ENCODE measurements around the gene AMOT.

Gene AMOT

GRCh38 chrX:112760697-112761096 lies 79.9 kb downstream of the AMOT start:
- no peak for TF ChIP-seq CTCF (IDR thresholded peaks at IDR 0.05; ENCODE audit: low read depth, low read length)
- in situ Hi-C loops (cut with HindIII; ENCODE audit: low sequenced_read_pairs): no loop called here
- no peak for DNase-seq (ENCODE audit: low read depth, low spot score)
- H3K4me3 ChIP-seq (ENCODE audit: low read depth, low read length): no peak overlapping the region

GRCh38 chrX:112759966-112760365 lies 80.7 kb downstream of the AMOT start:
- no peak for DNase-seq (ENCODE audit: low read depth, low spot score)
- no peak for TF ChIP-seq CTCF (IDR thresholded peaks at IDR 0.05; ENCODE audit: low read depth, low read length)

GRCh38 chrX:112759512-112759911 lies 81.1 kb downstream of the AMOT start:
- H3K4me3 ChIP-seq (ENCODE audit: low read depth, low read length): no peak overlapping the region
- no peak for DNase-seq (ENCODE audit: low read depth, low spot score)
- in situ Hi-C loops (cut with HindIII; ENCODE audit: low sequenced_read_pairs): no loop called here
- TF ChIP-seq CTCF (IDR thresholded peaks at IDR 0.05; ENCODE audit: low read depth, low read length): no peak

More at GRCh38 chrX:112759966-112760365, 80.7 kb downstream of the AMOT start:
- in situ Hi-C loops (cut with HindIII; ENCODE audit: low sequenced_read_pairs): no loop called here
- H3K4me3 ChIP-seq (ENCODE audit: low read depth, low read length): no peak overlapping the region

- DNase-seq (ENCODE audit: low read depth, low spot score): no peak
- in situ Hi-C loops (cut with HindIII; ENCODE audit: low sequenced_read_pairs): no loop called here
- no peak for TF ChIP-seq CTCF (IDR thresholded peaks at IDR 0.05; ENCODE audit: low read depth, low read length)
- H3K4me3 ChIP-seq (ENCODE audit: low read depth, low read length): no peak overlapping the region
These were observed 82.7 kb downstream of the AMOT start for GRCh38 chrX:112757946-112758345.

GRCh38 chrX:112753116-112753515 lies 87.5 kb downstream of the AMOT start:
- in situ Hi-C loops (cut with HindIII; ENCODE audit: low sequenced_read_pairs): no loop called here
- DNase-seq (ENCODE audit: low read depth, low spot score): no peak
- H3K4me3 ChIP-seq (ENCODE audit: low read depth, low read length): no peak overlapping the region
- no peak for TF ChIP-seq CTCF (IDR thresholded peaks at IDR 0.05; ENCODE audit: low read depth, low read length)

GRCh38 chrX:112751076-112751475 lies 89.6 kb downstream of the AMOT start:
- in situ Hi-C loops (cut with HindIII; ENCODE audit: low sequenced_read_pairs): no loop called here
- H3K4me3 ChIP-seq (ENCODE audit: low read depth, low read length): no peak overlapping the region
- DNase-seq (ENCODE audit: low read depth, low spot score): no peak
- TF ChIP-seq CTCF (IDR thresholded peaks at IDR 0.05; ENCODE audit: low read depth, low read length): no peak

All from astrocyte of the spinal cord (primary cell).